HepG2 (cell line): ENCODE data around the gene ZNF174. TPM values are rescaled to one million over a fixed set of nuclear protein-coding genes. Genes with fewer than 3 reads are reported as not detected.

Source experiments
- DR1 ChIP-seq: sonication (generic); formaldehyde crosslinking; IDR thresholded peaks from 2 replicates; pipeline ENCODE4 v1.8.0; 2021; ENCODE audit warnings: mild to moderate bottlenecking, missing genetic modification reagents, inconsistent platforms
- EHMT2 ChIP-seq: fragments of 200-600 bp; sonication (generic); IDR thresholded peaks from 2 replicates; pipeline ENCODE4 v1.7.0; 2017; ENCODE audit warnings: antibody characterized with exemption, low read depth, low read length, borderline replicate concordance
- MAZ ChIP-seq, 2 experiments: sonication (generic) in 1 of 2; formaldehyde crosslinking in 1 of 2; IDR thresholded peaks; 2 replicates each; pipeline versions ENCODE4 v1.5.0 to v1.6.1; 2012 to 2020; ENCODE audit warnings: low read depth in 2 of 2, mild to moderate bottlenecking in 2 of 2, borderline replicate concordance in 1 of 2, improper control_type of control experiment in 1 of 2, low read length in 1 of 2, missing genetic modification reagents in 1 of 2, moderate library complexity in 1 of 2
- MYC ChIP-seq: sonication (generic); formaldehyde crosslinking; IDR thresholded peaks from 2 replicates; pipeline ENCODE4 v1.9.0; 2021; ENCODE audit warnings: missing genetic modification reagents, borderline replicate concordance
- THAP11 ChIP-seq: IDR thresholded peaks from 2 replicates; pipeline ENCODE4 v1.6.1; 2016; ENCODE audit warnings: missing biosample characterization, missing genetic modification reagents
- ZNF615 ChIP-seq: sonication (generic); formaldehyde crosslinking; IDR thresholded peaks from 2 replicates; pipeline ENCODE4 v1.5.0; 2020; ENCODE audit warnings: mild to moderate bottlenecking, missing genetic modification reagents, borderline replicate concordance
- polyA plus RNA-seq, 8 experiments: library from polyadenylated mRNA; depleted of rRNA in 3 of 8; stranded (reverse) in 7 of 8; unstranded in 1 of 8; fragments of >200 nt; fragmentation: Illumina TruSeq in 4 of 8; extraction: Trizol in 4 of 8; gene quantifications; 2 replicates each; pipeline versions ENCODE4 v1.2.1 to v1.2.3, GENCODE V29; 2011 to 2016; ENCODE audit warnings: low read depth in 4 of 8, missing spikeins in 1 of 8, mixed read lengths in 1 of 8; ENCODE audit not compliant: insufficient read depth in 1 of 8
- total RNA-seq, 5 experiments: library from RNA; depleted of rRNA; stranded (reverse); fragments of >200 nt; fragmentation: Illumina TruSeq; extraction: Trizol; gene quantifications; 2 replicates each; pipeline ENCODE4 v1.2.3, GENCODE V29; 2016; ENCODE audit warnings: low read depth in 1 of 5
- TF ChIP-seq, protein P1 (sequence below): sonication (generic); formaldehyde crosslinking; IDR thresholded peaks from 2 replicates; pipeline ENCODE4 v1.5.0; 2020; ENCODE audit warnings: mild to moderate bottlenecking, missing genetic modification reagents
- TF ChIP-seq, protein P2 (sequence below): sonication (generic); formaldehyde crosslinking; conservative IDR thresholded peaks from 2 replicates; pipeline ENCODE4 v1.8.0; 2022; ENCODE audit warnings: mild to moderate bottlenecking, moderate library complexity, missing genetic modification reagents
- TF ChIP-seq, protein P3 (sequence below): sonication (generic); formaldehyde crosslinking; IDR thresholded peaks from 2 replicates; pipeline ENCODE4 v1.5.0; 2020; ENCODE audit warnings: missing genetic modification reagents
- TF ChIP-seq, protein P4 (sequence below): sonication (generic); formaldehyde crosslinking; IDR thresholded peaks from 2 replicates; pipeline ENCODE4 v1.5.0; 2020; ENCODE audit warnings: missing genetic modification reagents, mild to moderate bottlenecking, borderline replicate concordance
- TF ChIP-seq, protein P5 (sequence below): sonication (generic); formaldehyde crosslinking; IDR thresholded peaks from one replicate; pipeline ENCODE4 v1.5.1; 2020; ENCODE audit warnings: mild to moderate bottlenecking, missing genetic modification reagents; ENCODE audit errors: not compliant biosample characterization

Gene ZNF174
- total and polyA plus RNA-seq, 2 of the 13 experiments (the other 11 are each of a cell fraction or from before 2014, with no cell fraction given): 8.3 to 10.6 TPM

DNA sequence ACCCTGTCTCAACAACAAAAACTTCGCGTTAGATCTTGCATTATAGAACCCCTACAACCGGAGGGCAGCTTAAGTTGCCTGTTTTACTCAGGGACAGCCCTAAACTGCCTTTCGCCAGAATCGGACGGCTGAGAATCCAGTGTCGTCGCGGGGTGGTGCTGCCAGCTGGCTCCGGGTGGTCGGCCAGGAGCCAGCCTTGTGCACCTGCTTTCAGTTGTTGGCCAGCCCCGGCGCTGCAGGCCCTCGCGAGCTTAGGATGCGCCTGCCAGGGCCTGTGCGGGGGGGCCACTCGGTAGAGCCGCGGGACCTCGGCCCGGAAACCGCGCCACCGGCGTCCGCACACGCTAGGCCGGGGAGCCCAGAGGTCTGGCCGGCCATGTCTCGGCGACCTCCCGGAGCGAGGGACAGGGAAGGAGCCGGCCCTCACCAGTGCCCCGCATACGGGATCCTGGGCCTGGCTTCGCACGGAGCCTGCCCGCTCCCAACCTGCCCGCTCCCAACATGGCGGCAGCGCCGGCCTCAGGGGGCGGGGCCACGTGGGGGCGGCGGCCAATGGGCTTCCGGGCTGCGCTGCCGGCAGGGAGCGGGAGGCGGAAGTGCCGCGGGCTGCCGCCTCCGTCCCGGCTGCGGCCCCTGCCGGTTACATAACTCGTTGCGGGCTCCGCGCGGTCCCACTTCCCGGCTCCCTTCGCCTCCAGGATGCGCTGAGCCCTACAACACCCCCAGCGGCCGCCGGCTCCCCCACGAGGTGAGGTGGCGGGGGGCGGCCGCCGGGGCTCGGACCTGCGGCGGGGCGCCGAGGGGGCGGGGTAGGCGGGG is 56.6 kb downstream of the ZNF174 start (continued):
- TF ChIP-seq, protein P1, sequence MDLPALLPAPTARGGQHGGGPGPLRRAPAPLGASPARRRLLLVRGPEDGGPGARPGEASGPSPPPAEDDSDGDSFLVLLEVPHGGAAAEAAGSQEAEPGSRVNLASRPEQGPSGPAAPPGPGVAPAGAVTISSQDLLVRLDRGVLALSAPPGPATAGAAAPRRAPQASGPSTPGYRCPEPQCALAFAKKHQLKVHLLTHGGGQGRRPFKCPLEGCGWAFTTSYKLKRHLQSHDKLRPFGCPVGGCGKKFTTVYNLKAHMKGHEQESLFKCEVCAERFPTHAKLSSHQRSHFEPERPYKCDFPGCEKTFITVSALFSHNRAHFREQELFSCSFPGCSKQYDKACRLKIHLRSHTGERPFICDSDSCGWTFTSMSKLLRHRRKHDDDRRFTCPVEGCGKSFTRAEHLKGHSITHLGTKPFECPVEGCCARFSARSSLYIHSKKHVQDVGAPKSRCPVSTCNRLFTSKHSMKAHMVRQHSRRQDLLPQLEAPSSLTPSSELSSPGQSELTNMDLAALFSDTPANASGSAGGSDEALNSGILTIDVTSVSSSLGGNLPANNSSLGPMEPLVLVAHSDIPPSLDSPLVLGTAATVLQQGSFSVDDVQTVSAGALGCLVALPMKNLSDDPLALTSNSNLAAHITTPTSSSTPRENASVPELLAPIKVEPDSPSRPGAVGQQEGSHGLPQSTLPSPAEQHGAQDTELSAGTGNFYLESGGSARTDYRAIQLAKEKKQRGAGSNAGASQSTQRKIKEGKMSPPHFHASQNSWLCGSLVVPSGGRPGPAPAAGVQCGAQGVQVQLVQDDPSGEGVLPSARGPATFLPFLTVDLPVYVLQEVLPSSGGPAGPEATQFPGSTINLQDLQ (CRISPR knock-in tag): no peak; the same call in 1 of the 2 replicates
- TF ChIP-seq MAZ (IDR thresholded peaks at IDR 0.05; ENCODE audit: borderline replicate concordance, low read depth, low read length) (peak; percentile 61), MAZ (CRISPR knock-in tag; IDR thresholded peaks at IDR 0.05; ENCODE audit: low read depth) (peak; percentile 83), EHMT2 (no peak), THAP11 (CRISPR knock-in tag) (peak; percentile 89), DR1 (CRISPR knock-in tag) (peak; percentile 43), MYC (peak; percentile 87), ZNF615 (no peak)
- TF ChIP-seq, protein P2, sequence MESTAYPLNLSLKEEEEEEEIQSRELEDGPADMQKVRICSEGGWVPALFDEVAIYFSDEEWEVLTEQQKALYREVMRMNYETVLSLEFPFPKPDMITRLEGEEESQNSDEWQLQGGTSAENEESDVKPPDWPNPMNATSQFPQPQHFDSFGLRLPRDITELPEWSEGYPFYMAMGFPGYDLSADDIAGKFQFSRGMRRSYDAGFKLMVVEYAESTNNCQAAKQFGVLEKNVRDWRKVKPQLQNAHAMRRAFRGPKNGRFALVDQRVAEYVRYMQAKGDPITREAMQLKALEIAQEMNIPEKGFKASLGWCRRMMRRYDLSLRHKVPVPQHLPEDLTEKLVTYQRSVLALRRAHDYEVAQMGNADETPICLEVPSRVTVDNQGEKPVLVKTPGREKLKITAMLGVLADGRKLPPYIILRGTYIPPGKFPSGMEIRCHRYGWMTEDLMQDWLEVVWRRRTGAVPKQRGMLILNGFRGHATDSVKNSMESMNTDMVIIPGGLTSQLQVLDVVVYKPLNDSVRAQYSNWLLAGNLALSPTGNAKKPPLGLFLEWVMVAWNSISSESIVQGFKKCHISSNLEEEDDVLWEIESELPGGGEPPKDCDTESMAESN: 0 out of 2 replicates have a peak, but pooled peaks have one; percentile 68
- TF ChIP-seq, protein P3, sequence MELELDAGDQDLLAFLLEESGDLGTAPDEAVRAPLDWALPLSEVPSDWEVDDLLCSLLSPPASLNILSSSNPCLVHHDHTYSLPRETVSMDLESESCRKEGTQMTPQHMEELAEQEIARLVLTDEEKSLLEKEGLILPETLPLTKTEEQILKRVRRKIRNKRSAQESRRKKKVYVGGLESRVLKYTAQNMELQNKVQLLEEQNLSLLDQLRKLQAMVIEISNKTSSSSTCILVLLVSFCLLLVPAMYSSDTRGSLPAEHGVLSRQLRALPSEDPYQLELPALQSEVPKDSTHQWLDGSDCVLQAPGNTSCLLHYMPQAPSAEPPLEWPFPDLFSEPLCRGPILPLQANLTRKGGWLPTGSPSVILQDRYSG (CRISPR knock-in tag): peak; percentile 97
- TF ChIP-seq, protein P4, sequence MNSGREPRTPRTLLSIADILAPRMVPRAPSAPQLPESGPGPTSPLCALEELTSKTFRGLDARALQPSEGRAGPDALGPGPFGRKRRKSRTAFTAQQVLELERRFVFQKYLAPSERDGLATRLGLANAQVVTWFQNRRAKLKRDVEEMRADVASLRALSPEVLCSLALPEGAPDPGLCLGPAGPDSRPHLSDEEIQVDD (CRISPR knock-in tag): peak; percentile 45; the same call in 1 of the 2 replicates
- TF ChIP-seq, protein P5, sequence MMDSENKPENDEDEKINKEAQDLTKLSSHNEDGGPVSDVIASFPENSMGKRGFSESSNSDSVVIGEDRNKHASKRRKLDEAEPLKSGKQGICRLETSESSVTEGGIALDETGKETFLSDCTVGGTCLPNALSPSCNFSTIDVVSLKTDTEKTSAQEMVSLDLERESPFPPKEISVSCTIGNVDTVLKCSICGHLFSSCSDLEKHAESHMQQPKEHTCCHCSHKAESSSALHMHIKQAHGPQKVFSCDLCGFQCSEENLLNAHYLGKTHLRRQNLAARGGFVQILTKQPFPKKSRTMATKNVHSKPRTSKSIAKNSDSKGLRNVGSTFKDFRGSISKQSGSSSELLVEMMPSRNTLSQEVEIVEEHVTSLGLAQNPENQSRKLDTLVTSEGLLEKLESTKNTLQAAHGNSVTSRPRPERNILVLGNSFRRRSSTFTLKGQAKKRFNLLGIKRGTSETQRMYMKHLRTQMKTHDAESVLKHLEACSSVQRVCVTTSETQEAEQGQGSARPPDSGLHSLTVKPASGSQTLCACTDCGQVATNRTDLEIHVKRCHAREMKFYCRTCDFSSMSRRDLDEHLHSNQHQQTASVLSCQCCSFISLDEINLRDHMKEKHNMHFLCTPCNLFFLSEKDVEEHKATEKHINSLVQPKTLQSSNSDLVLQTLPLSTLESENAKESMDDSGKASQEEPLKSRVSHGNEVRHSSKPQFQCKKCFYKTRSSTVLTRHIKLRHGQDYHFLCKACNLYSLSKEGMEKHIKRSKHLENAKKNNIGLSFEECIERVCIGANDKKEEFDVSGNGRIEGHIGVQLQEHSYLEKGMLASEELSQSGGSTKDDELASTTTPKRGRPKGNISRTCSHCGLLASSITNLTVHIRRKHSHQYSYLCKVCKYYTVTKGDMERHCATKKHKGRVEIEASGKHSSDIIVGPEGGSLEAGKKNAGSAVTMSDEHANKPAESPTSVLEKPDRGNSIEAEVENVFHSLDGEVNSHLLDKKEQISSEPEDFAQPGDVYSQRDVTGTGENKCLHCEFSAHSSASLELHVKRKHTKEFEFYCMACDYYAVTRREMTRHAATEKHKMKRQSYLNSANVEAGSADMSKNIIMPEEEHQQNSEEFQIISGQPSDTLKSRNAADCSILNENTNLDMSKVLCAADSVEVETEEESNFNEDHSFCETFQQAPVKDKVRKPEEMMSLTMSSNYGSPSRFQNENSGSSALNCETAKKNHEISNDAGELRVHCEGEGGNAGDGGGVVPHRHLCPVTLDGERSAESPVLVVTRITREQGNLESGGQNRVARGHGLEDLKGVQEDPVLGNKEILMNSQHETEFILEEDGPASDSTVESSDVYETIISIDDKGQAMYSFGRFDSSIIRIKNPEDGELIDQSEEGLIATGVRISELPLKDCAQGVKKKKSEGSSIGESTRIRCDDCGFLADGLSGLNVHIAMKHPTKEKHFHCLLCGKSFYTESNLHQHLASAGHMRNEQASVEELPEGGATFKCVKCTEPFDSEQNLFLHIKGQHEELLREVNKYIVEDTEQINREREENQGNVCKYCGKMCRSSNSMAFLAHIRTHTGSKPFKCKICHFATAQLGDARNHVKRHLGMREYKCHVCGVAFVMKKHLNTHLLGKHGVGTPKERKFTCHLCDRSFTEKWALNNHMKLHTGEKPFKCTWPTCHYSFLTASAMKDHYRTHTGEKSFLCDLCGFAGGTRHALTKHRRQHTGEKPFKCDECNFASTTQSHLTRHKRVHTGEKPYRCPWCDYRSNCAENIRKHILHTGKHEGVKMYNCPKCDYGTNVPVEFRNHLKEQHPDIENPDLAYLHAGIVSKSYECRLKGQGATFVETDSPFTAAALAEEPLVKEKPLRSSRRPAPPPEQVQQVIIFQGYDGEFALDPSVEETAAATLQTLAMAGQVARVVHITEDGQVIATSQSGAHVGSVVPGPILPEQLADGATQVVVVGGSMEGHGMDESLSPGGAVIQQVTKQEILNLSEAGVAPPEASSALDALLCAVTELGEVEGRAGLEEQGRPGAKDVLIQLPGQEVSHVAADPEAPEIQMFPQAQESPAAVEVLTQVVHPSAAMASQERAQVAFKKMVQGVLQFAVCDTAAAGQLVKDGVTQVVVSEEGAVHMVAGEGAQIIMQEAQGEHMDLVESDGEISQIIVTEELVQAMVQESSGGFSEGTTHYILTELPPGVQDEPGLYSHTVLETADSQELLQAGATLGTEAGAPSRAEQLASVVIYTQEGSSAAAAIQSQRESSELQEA (CRISPR knock-in tag): peak; percentile 17
